SW 1271 (cell line): Measurements from ENCODE around the gene MAGED2.
"Not testable (repeated sequence)": the region's sequence is repeated elsewhere in the genome, so short reads cannot be mapped to it uniquely, and the experiment has no call there.

Source experiments
- DNase-seq, 2 experiments: peaks; one replicate each; lab custom pipeline; 2025; lab: John Stamatoyannopoulos, UW

Gene MAGED2

GRCh38 chrX:54819201-54819600, 11.7 kb downstream of the MAGED2 start:
- DNase-seq: no peak

- DNase-seq: no peak
These were observed 13.2 kb downstream of the MAGED2 start for GRCh38 chrX:54820737-54821136.

- DNase-seq: no peak
These were observed 13.8 kb downstream of the MAGED2 start for GRCh38 chrX:54821310-54821709.

GRCh38 chrX:54824195-54824594, 16.6 kb downstream of the MAGED2 start:
- DNase-seq: no peak

DNA sequence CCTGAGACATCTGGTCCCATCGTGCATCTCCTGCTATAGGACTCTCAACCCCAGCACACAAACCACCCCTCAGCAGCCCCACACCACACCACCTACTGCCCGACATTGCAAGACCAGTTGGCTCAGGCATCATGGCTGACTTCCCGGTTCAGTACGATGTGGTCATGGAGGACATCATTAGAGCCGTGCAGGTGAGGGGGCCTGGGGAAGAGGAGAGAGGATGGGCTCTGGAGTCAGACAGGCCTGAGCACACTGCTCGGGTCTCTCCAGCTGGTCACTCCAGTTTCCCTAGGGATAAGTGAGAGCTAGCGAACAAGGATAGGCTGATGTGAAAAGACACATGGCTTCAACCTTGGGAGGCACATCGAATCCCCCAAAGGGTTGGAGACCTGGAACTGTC, 17.2 kb downstream of the MAGED2 start:
- DNase-seq: no peak

DNA sequence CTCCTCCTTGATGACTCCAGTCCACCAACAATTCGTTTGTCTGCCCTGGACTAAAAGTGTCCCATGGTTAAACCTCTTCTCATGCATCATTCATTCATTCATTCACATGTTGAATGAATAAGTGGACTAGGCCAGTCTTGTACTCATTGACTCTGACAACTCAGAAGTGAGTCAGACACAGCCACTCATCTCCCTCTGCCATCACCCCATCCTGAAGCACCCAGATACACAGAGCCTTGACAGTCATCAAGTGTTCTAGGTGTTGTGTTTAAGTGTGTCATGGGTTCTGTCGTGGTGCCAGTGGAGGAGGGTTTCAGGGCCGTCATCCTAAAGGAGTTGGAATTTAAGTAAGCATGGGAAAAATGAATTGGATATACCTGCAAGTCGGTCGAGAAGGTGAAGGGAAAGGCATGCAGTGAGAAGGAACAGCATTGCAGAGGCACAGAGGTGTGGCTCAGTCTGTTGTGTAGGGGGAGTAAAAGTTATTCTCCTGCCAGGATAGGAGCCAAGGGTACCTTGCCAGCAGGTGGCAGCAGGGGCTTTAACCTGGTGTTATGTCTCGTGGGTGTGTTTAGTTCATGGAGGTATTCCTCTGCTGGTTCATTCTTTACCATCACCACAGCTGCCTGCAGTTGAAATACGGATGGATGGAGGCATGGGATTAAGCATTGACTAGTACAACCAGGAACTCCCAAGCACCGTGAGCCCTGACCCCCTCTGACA, 18.3 kb downstream of the MAGED2 start:
- DNase-seq: no peak

DNA sequence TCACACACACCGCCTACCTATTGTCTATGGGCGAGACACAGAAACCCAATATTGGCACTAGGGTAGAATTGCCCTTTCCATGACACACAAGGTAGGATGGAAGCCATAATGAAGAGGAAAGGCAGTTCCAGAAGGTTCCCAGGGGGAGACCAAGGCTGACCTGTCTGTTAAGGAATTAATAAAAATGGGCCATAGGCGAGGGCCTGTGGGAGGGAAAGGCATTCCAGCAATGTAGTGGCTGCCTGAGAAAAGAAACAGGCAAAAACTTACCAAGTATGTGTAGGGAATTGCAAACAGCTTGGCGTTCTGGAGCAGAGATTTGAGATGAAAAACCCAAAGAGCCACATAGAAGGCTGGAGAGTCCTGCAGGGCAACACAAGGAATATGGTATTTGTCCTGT, 19.1 kb downstream of the MAGED2 start:
- no peak for DNase-seq

GRCh38 chrX:54838583-54838982, 31.0 kb downstream of the MAGED2 start:
- DNase-seq: no peak

DNA sequence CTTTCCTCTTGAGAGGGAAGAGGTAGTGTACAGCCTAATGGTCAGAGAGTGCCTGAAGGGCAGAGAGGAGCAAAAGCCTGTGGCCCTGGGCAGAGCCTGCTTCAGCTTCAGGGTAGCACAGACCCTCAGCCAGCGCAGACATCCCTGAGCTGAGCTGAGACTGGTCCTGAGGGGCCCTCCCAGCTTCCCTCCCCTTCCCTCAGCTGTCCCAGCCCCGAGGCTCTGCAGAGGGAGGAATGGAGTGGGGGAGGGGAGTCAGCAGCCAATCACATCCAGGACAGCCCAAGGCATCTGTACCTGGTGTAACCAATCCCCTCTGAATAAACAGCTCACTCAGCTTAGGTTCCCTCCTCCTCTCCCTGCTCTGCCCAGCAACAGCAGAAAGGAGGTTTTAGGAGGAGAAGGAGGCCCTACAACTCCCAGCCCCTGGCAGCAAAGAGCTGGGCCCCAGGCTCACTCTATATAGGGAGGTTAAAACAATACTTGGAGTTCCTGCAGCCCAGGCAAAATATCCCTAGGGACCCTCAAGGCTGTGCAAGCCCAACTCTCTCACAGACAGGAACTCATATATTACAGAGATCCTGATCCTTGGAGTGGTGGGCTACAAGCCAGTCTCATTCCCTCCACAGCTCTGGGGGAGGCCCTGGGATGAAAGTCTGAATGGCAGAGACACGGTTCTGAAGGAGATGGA, 33.8 kb downstream of the MAGED2 start:
- not testable (repeated sequence) for DNase-seq

GRCh38 chrX:54842607-54843006, 35.1 kb downstream of the MAGED2 start:
- no peak for DNase-seq

- DNase-seq: no peak
These were observed 35.5 kb downstream of the MAGED2 start for GRCh38 chrX:54843050-54843449.

DNA sequence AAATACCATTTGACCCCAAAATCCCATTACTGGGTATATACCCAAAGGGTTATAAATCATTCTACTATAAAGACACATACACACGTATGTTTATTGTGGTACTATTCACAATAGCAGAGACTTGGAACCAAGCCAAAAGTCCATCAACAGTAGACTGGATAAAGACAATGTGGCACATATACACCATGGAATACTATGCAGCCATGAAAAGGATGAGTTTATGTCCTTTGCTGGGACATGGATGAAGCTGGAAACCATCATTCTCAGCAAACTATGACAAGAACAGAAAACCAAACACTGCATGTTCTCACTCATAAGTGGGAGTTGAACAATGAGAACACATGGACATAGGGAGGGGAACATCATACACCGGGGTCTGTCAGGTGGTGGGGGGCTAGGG, 40.2 kb downstream of the MAGED2 start:
- not testable (repeated sequence) for DNase-seq

DNA sequence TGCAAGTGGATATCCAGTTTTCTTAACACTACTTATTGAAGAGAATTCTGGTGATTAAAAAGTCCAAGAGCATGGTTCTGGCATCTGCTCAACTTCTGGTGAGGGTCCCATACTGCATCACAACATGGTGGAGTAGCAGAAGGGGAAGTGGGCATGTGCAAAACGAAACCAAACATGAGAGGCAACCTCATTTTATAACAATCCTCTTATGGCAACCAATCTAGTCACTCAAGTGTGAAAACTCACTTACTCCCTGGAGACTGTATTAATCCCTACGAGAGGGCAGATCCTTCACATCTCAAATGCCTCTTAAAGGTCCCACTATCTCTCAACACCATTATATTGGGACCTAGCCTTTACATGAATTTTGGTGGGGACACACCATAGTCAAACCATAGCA, 57.7 kb downstream of the MAGED2 start:
- DNase-seq: no peak
